HG03469 (cell line): ENCODE data around the gene SGIP1.
"Not testable (repeated sequence)": the region's sequence is repeated elsewhere in the genome, so short reads cannot be mapped to it uniquely, and the experiment has no call there.

Experiments
- ATAC-seq: cut with Tn5 transposase; IDR thresholded peaks from one replicate; pipeline ENCODE4 v1.9.1; 2021; ENCODE audit warnings: mild to moderate bottlenecking, moderate library complexity, moderate number of reproducible peaks; ENCODE audit not compliant: unreplicated experiment

The SGIP1 gene

DNA sequence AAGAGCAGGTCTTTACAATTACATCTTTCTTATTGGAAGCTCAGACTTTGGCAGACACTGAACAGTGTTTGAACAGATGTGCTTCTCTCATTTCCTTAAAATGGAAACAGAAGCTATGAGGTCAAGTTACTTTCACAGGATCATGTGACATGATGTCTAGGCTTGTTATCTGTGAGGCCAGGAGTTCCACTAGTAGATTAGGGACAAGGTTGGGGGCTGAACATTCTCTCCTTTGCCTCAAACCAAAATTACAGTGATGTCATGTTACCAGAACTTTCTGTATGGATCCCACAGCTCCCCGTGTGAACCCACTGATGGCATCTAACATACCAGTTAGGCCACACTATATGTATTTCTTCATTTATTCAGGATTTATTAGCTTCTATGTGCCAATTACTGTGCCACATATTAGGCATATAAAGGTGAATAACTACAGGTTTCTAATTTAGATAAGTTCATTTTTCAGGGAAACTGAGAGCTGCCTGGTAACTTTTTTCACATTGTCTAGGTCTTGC is 224.3 kb downstream of the SGIP1 start:
- ATAC-seq, result peak; percentile 100

DNA sequence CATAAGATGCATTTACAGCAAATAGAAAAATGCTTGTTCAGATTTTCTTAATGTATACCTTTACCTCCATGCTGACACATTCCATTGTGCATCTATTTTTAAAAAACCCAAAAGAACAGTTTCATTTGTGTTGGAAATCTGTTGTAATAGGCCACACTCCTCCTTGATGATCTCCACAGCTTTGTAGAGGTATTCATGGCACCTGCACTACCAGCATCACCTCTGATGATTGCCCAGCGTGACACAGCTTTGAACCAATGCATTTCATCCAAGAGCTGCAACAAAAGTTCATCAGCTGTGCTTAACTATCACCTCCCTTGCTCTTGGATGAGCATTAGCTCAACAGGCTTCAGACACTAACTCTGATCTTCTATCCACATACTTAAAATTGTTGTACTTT is 226.6 kb downstream of the SGIP1 start:
- no peak for ATAC-seq

DNA sequence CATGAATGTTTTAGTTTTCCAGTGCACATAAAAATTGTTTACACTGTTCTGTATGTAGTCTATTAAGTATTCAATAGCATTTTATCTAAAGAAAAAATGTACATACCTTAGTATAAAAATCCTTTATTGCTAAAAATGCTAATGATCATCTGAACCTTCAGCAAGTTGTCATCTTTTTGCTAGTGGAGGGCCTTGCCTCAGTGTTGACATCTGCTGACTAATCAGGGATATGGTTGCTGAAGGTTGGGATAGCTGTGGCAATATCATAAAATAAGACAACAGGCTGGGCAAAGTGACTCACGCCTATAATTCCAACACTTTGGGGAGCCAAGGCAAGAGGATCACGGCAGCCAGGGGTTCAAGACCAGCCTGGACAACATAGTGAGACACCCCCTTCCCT is 227.3 kb downstream of the SGIP1 start:
- ATAC-seq, result no peak

DNA sequence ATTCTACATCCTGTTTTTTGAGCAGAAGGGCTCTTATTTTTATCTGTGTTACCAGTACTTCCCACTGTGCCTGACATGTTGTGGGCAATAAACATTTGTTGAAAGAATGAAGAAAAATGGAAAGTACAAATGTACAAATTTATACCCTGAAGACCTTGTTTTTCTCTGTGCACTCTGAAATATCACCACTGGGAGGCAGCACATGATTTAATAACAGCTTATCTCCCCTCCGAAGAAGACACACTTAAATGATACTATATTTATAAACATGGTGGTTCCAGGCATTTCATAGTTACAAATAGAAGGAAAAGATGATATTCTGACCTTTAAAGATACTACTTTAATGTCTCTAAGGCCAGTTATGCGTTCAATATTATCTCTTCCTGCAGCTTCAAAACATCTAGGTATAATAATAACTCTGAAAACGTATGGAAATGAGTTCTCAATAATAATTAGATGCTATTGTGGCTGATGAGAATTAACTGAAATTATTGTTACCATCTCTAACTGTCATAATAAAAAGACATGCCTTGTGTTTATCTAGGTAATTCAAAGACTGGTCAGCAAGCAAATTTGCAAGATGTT is 231.1 kb downstream of the SGIP1 start:
- ATAC-seq, result peak; percentile 50

DNA sequence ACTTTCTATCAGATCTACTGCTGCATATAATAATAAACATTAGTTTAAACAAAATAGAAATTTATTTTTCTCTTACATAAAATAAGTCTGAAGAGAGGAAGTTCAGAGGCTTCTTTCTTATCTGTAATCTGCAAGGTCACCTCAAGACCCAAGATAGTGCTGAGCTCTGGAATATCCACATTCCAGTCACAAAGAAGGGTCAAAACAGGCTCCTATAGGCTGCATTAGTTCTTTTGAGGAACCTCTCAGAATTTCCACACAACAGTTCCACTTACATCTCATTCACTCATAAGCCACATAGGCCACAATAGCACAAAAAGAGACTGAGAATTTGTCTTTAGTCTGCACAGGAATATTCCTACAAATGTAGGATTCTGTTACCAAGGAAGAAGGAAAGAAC is 233.7 kb downstream of the SGIP1 start:
- ATAC-seq, result no peak

DNA sequence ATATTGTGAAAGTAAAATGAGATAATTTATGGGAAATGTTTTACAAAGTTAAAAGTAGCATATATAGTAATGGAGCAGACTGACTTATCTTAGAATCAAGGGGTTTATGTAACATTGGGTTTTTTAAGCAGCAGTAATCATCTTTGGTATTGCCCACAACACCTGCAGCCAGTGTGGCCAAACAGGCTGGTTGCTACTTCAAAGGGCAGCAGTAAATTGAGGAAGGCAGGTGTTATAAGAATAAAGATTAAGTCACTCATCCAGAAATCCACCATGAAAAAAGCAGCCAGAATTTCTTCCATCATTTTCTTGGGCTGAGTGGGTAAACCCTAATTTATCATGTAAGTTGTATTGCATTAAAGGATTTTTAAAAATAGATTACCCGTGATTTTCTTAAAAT is 235.0 kb downstream of the SGIP1 start:
- ATAC-seq, result no peak

DNA sequence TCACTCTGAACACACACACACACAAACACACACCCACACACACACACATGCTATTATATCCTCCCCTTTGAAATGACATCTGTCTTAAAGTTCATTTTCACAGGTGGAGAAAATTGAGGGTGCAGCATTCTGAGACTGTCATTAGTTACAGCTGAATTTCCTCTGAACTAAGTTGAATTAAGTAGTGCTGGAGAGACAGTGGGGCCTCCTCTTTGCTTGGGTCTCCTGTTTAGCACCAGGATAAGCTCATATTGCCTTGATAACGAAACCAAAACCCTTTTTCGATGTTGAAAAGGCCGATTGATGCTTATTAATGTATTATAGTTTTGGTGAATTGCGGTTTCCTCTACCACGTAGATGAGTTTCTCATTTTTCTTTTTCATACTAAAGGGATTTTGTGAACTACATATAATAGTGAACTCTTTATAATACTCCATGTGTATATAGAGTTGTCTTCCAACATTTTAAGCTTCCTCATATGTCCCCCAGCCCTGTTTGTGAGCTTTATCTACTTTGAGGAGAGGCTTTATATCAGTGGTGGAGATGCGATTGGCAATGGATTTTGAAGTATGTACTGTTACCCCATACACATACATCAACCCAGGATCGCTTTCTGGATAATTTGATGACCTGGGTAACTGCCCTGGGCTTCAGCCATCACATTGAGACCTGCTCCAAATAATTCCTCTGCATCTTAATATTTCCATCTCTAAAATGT is 235.7 kb downstream of the SGIP1 start:
- no peak for ATAC-seq

DNA sequence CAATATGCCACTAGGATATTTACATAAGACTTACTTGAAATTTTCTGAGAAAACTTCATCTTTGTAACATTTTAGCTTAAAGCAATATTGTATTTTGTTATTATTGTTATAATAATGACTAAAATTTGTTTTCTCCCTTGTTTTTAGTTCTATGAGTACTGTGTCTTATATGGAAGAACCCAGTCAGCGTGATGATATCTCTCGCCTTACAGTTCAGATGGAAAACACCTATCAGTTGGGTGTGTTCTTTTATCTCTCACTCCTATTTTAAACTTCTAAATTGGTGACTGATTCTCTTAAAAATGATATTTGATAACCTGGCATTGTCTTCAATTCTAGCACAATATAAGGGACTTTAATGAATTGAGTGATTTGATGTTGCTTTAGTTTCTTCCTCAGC is 236.3 kb downstream of the SGIP1 start:
- no peak for ATAC-seq

DNA sequence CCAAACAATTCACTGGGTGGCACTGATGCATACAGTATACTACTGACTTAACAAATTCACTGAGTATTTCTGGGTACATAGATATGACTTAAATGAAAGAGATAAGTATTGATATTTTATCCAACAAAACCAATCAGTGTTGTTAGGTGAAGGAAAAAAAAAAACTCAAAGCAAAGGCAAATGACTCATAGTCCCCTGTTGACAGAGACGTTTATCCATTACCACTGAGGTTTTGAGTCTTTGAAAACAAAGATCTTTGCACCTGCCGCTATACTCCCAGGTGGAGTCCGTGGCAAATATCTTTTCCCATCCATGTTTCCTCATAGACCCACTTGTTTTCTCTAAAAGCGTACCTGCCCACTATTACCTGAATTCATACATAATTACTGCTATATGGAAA is 236.7 kb downstream of the SGIP1 start:
- ATAC-seq, result no peak

DNA sequence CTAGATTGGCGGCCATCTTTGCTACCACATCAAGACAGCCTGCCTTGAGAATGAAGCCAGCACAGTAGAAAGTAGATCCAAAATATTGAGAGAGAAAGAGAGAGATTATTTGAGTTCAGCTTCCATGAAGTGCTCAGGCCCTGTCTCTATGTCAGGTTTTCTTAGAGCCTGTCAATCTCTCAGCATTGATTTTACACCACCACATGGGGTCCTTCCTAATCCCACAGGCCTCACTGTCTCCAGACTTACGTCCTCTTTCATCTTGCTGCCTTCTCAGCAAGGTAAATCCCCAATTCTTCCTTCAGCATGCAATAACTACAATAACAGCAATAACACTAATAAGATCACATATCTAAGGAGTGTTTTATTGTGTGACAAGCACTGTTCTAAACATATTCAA is 239.3 kb downstream of the SGIP1 start:
- no peak for ATAC-seq

DNA sequence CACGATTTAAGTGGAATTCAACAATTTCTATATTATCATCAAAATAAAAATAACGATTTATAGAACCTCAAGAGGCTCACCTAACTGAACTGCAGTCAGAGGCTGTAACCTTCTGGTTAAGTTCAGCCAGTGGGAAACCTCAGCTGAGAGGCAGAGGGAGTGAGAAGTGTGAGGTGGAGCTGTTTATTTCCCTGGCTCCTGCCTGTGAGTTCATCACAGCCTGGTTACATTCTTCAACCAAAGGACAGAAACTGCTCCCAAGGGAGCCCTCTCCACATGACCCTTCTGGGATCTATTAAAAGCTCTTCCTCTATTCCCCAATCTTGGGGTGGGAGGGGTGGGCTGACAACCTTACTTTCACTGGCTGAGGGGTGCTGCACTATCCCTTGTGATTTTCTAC is 240.5 kb downstream of the SGIP1 start:
- no peak for ATAC-seq

DNA sequence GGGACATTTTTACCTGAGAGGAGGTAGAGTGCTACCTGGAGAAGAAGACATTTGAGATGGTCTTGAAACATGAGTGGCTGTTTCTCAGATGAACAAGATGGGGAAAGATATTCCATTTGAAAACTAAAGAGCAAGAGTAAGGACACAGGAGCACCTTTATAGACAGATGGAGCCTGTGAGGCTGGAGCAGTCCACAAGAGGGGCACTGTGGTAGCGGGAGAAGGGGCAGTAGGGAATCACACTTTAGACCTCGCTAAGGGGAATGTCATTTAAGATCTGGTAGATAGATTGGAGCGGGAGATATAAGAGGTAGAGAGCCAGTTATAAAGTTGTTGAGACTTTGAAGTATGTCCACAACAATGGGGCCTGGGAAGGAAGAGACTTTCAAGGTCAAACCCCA is 241.7 kb downstream of the SGIP1 start:
- no peak for ATAC-seq

DNA sequence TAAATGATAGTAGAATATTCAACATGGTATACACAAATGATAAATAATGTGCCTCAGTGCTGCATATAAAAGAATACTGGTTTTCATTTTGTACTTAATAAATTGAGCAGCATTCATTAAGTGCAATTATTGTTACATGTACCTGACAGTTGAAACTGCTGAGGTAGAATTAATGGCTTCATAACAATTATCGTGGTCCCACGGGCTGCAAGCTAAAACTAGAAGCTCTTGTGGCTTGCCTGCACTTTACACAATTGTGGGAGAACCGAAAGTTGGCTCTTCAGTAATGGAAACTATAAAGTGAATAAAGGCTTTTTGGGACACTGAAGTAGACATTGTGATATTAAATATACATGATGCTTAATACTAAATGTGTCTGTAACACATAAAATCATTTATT is 243.9 kb downstream of the SGIP1 start:
- no peak for ATAC-seq

DNA sequence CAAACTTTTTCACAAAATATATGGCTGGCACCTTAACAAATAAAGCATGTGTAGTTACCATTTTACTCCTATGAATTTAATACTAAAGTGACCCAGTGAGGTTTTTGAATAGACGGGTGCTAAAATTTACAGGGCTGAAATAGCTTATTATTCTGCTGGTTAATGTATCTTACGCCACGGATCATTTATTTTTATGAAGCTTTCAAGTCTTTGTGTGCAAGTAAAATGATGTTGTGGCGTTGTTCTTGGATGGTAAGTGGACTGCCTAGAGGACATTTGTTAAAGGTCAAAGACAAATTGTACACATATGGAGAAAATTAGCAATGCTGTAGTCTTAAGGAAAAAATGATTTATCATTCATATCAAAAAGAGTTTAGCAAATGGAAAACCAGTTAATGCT is 244.3 kb downstream of the SGIP1 start:
- no peak for ATAC-seq

DNA sequence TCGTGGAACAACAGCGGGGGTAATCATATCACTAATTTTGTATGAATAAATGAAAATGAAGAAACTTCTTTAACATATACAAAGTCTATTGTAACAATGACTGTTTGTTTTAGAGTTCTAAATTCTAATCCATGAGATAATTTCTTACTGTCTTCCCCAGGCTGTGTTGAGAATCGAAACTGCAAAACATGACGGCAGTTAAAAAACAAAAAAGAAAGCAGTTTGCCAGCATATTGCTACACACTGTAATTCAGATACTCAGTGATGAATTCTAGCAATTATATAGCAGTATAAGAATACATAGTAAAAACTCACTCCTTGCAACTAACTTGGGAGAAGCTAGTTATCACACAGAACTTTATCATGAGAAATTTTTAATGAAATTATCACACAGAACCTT is 245.0 kb downstream of the SGIP1 start:
- no peak for ATAC-seq

DNA sequence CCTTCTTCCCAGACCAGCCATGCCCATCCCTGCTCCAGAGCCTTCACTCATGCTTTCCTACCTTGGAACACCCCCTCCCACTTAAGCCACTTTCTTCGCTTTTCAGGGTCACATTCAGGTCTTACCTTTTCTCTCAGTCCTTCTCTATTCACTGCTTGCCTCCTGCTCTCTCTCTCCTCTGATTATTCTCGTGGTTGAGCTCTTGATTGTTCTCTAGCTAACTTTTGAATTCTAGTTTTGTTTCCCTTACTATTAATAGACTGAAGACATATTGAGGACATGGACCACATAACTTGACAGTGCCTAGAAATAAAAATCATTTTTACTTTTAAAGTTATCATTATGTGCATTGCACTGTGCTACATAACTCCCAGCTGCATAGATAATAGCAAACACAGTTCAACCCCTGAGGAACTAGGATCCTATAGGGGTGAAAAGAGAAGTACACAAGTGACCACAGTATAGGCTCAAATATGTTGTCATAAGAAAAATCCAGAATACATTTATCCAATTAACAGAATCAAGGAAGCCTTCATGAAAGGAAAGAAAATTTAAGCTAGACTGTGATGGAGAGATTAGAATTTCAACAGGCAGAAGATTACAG is 245.6 kb downstream of the SGIP1 start:
- ATAC-seq, result no peak

DNA sequence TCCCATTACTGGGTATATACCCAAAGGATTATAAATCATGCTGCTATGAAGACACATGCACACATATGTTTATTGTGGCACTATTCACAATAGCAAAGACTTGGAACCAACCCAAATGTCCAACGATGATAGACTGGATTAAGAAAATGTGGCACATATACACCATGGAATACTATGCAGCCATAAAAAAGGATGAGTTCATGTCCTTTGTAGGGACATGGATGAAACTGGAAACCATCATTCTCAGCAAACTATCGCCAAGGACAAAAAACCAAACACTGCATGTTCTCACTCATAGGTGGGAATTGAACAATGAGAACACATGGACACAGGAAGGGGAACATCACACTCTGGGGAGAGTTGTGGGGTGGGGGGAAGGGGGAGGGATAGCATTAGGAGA is 251.8 kb downstream of the SGIP1 start:
- ATAC-seq, result not testable (repeated sequence)

DNA sequence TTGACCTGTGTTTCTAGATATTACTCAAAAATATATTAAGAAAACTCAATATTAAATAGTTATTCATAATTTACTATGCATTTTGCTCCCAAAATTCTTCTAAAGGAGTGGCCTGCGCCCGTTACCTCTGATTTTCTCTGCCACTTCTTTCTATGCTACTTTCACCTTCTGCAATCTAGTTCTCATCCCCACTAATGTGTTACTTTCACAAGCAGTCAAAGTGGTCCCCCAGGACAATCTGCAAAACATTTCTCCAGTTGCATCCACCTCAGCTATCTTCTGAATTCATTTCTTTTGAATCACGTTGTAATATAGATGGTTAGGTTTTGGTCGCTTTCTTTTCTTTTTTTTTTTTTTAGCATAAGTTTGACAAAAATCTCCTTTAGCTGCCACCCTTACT is 253.7 kb downstream of the SGIP1 start:
- no peak for ATAC-seq

DNA sequence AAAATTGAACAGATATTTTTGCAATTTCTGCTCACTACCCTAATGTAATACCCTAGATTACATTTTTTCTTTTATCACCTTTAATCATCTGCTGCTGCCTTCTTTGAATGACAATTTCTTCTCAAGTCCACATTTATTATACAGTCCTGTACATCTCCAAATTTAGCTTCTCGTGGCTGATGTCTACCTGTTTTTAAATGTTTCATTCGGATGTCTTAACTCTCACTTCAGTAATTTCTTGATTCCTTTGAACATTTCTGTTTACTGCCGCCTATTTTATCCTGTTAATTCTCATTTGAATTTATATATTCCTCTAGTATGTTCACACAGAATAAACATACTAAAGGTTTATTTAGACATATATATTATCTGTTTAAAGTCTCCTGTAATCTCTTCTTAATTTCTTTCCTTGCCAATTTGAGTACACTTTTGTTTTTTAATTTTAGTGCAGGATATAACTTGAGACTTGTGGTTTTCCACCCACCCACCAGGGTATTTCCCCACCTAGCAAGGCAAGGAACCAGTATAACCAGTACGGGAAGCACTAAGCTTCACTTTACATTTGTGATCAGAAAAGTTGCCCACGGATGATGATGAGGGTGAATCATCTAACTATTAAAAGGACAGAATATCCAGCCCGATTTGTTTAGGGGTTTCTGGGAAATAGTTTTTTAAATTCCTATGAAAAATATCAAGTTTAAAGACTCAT is 254.4 kb downstream of the SGIP1 start:
- peak; percentile 83 for ATAC-seq

DNA sequence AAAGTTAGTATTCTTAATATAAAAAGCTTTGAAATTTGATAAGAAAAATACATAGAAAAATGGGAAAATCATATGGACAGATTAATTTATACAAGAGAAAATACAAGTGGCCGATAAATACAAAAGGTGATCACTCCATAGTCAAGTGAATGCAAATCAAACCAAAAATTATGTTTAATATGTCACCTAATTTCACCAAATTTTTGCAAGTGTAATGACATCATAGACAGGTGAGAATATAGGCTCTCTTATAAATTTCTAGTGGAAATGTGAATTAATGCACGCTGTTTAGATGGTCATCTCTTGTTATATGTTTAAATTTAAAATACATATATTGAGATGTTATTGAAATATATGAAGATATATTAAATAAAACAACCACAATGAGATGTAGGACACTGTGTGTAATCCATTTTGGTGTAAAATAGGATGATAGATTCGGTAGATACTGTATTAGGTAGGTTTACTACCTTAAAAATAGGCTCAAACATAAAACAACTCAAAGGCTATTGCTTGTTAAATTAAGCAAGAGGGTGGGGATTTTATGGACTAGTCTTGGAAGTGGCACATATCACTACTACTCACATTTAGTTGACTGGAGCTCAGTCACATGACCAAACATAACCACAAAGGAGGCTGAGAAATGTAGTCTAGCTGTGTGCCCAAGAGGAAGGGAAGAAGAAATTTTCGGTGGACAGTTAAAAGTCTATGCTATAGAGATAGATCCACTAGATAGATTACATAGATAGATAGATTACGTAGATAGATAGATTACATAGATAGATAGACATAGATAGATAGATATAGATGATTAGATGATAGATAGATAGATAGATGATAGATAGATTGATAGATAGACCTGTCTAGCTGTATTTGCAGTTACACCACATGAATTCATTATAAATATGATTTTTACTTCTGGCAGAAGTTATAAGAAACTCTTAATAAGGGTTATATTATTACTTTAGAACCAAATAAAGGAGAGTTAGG is 258.0 kb downstream of the SGIP1 start:
- no peak for ATAC-seq
